ENCODE measurements around the gene ZSWIM2.
A peak's percentile ranks its signal among the peaks of the same experiment; 100 is the strongest.
"Not testable (repeated sequence)": the region's sequence is repeated elsewhere in the genome, so short reads cannot be mapped to it uniquely, and the experiment has no call there.

ZSWIM2 gene

DNA sequence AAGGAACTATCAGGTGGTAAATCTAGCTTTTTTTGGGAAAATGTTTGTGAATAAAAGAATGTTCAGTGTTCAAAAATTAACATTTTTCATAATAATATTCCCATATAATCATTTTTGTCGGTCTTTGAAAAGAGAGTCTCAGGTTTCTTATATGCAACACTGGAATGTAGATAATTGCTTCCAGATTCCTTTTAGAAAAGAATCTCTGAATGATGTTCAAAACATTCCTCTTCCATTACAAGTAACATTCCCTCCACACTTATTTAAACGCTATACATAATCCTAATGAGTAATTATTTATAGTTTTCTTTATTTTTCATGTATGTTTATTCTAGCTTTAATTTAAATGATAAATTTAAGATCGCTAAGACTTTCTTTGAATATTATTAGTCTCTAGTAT is 7.0 kb downstream of the ZSWIM2 start:
- DNase-seq (ENCODE audit: low read depth in 2 of 2): peak; percentile 66 to 69

DNA sequence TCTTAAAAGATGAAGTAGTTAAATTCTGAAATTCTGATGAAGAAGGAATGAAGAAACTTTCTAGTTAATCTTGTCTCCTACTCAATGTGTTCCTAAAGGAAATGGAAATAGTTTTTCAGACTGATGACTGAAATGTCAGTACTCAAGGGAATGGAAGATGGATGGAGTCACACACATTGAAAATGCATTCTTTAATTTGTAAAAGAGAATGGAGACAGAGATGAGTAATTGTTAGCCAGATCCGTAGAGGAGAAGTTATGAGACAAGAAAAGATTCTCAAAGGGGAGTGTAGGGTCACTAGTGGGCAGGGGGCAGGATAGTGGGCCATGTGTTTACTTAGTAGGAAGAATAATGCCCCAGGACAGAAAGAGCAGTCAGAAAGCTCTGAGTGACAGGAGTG is 13.3 kb downstream of the ZSWIM2 start:
- DNase-seq (ENCODE audit: low read depth in 2 of 2): no peak

DNA sequence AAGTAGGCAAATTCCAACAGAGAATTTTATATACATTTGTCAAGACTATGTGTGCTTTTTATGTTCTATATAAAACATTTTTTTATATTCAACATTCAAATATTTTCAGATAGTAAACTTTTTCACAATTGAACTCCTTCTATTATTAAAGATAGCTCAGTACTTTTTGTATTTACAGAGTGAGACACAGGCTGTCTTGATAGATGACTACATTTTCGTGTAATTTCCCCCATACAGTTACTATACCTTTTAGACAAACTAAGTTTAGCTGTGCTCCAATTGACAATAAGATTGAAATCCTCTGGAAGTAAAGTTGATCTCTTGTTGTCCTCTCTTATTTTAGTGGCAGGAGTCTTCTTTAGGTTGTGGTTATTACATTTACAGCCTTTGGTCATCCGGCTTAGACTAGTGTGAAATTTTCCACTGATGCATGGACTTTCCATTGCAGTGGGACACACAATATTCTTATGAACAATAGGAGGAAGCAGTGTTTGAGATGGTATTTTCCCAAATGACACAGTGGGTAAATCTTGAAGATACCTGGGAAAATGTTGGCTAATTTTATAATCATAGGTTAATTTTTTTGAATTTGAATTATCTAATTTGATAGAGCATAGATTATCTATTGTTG is 21.0 kb downstream of the ZSWIM2 start:
- DNase-seq (ENCODE audit: low read depth in 2 of 2): no peak

DNA sequence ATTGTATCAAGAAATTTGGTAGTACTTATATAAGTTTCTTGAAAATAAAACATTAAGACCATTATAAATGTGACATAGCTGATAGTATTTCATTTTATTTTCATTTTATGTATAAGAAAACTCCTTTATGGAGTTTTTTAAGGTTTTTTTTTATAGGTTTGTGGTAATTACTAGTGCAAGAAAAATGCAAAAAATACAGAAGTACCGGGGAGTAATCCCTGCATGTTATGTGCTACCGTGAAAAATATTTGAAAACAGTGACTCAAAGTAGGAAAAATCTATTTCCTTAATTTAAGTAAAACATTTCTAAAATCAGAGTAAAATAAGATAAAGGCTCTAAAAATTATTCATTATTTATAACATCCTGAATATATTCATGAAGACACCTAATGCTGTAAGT is 21.6 kb downstream of the ZSWIM2 start:
- peak; percentile 40 to 42 for DNase-seq (ENCODE audit: low read depth in 2 of 2)

DNA sequence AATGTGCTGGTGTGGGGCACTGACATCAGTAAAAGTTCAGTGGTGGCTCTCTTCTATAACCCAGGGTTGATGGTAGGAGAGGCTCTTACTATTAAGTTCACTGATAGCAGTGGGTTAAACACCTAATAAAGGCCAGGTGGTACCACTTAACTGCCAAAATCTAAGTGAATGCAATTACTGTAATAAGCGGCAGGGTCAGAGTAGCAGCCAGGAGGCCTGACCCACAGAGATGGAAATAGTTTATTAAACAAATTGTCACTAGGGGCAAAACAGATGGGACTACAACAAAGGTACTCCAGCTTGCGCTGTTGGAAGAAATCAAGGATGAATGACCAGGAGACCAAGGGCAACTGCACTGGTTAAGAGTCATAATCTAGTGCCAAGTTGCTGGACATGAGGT is 26.6 kb downstream of the ZSWIM2 start:
- no peak for DNase-seq (ENCODE audit: low read depth in 2 of 2)

DNA sequence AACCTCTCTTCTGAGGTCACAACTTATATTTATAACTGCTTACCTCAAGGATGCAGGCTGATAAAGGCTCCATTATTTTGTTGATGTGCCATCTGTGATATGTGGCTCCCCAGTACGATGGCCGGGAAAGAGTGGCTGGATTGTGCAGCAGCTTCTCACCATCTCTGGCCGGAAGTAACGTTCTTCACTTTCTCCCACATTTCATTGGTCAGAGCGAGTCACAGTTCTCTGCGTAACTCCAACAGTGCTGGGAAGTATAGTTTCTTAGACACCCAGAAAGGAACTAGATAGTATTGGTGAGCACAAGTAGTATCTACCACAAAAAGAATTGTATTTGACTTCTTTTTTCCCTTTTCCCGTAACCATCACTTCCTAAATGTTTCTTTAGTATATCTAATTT is 28.7 kb downstream of the ZSWIM2 start:
- no peak for DNase-seq (ENCODE audit: low read depth in 2 of 2)

DNA sequence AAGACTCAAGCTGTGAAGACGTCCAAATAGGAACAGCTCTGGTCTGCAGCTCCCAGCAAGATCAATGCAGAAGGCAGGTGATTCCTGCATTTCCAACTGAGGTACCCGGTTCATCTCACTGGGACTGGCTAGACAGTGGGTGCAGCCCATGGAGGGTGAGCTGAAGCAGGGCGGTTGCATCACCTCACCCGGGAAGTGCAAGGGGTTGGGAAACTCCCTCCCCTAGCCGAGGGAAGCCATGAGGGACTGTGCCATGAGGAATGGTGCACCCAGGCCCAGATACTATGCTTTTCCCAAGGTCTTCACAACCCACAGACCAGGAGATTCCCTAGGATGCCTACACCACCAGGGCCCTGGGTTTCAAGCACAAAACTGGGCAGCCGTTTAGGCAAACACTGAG is 37.2 kb downstream of the ZSWIM2 start:
- DNase-seq (ENCODE audit: low read depth in 2 of 2): not testable (repeated sequence)

DNA sequence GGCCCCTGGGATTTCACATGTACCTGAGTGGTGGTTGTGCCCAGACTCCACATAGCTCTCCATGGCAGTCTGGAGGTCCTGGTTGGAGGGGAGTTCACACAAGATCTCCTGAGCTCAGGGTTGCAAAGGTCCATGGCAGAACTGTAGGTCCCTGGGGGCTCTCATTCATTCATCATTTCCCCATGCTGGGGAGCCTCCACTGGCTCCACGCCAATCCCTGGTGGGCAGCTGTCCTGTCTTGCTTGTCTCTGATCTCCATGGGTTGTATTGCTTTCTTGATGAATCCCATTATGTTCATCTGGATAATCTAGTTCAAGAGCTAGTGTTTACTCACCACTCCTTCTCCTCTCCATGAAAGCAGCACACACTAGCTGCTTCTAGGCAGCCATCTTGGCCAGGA is 42.4 kb downstream of the ZSWIM2 start:
- no peak for DNase-seq (ENCODE audit: low read depth in 2 of 2)

DNA sequence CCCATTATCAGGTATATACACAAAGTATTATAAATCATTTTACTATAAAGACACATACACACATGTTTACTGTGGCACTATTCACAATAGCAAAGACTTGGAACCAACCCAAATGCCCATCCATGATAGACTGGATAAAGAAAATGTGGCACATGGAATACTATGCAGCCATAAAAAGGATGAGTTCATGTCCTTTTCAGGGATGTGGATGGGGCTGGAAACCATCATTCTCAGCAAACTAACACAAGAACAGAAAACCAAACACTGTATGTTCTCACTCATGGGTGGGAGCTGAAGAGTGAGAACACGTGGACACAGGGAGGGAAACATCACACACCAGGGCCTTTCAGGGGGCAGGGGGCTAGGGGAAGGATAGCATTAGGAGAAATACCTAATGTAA is 50.4 kb downstream of the ZSWIM2 start:
- DNase-seq (ENCODE audit: low read depth in 2 of 2): not testable (repeated sequence)

DNA sequence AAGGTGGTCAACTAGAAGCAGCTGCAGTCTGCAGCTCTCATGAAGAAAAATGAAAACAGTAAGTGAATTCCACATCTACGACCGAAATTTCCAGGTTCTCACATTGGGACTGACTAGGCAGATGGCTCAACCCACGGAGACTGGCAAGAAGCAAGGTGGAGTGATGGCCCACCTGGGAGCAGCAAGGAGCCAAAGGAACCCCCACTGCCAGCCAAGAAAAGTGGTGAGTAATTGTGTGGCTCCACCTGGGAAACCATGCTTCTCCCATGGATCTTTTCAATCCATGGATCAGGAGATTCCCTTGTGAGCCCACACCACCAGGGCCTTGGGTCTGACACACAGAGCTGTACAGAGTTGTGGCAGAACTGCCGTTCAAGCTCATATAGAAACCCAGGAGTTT is 64.0 kb downstream of the ZSWIM2 start:
- DNase-seq (ENCODE audit: low read depth in 2 of 2): no peak

DNA sequence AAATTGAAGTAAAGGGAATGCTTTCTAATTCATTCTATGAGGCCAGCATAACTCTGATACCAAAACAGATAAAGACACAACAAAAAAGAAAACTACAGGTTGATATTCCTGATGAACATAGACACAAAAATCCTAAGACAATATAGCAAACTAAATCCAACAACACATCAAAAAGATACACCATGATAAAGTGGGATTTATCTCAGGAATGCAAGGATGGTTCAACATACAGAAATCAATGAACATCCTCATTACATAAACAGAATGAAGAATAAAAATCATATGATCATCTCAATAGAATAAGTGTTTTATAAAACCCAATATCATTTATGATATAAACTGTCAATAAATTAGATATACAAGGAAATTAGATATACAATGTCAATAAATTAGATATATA is 65.7 kb downstream of the ZSWIM2 start:
- DNase-seq (ENCODE audit: low read depth in 2 of 2): no peak

DNA sequence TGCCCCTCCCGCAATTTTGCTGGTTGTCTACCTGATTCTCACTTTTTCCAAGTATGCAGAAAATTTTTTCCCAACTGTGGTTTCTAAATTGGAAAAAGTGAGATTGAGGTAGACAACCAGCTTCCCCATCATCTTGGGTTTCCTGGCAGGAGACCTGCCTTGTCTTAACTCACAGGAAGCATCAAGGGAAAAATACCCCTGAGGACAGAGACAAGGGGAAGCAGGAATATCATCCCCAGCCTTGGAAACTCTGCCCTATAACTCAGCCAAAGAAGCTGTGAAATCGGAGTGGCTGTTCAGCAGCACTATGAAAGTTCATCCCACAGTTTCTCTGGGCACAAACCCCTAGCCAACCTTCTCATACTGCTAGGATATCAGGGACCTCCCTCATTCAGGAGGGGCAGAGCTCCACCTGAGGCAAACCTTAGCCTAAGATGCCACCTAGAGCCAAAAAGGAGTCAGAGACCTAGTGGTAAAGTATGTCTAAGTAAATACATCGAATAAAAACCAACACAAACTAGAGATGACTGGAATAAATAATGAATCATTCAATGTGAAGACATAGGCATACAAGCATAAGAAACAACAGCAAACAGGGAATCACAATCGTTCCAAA is 68.2 kb downstream of the ZSWIM2 start:
- DNase-seq (ENCODE audit: low read depth in 2 of 2): no peak

All from fibroblast of skin of left biceps (primary cell).